ENCODE data around the gene CKS1B.

Gene CKS1B

DNA sequence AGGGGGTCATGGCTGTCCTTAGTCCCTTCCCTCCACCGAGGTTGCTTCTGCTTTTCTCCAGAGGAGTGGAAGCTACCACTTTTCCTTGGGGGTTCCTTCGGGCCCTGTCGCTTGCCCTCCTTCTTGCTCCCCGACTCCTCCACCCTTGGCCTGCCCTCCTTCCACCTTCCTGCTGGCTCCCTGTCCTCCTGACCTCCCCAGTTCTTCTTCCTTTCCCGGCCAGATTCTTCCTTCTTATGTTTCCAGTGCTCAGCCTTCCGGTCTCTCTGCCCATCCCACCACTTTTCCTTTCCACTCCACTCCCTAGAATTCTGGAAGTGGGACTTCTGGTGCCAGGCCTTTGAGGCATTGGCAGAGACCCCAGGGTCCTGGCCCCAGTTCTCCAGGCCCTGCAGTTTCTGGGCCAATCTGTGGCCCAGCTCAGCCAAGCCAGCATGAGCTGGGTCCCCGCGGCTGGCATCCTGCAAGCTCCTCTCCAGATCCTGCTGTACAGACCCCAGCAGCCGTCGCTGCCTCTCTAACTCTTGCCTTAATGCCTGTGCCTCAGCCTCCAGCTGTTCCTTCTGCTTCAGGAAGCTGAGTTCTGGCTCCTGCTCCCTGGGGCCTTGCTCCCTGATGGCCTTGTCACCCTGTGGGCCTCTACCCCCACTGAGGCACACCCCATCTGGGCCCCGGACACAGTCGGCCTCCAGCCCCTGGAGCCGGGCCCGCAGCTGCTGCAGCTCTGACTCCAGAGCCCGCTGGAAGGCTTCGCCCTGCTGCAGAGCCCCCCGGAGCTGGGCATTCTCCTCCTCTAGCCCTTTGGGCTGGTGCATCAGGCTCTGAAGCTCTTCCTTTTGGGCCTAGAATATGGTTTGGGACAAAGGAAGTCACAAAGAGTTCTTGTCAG lies 28.3 kb upstream of the CKS1B start:
- DNase-seq (ENCODE audit: low read depth, low spot score): no peak

DNA sequence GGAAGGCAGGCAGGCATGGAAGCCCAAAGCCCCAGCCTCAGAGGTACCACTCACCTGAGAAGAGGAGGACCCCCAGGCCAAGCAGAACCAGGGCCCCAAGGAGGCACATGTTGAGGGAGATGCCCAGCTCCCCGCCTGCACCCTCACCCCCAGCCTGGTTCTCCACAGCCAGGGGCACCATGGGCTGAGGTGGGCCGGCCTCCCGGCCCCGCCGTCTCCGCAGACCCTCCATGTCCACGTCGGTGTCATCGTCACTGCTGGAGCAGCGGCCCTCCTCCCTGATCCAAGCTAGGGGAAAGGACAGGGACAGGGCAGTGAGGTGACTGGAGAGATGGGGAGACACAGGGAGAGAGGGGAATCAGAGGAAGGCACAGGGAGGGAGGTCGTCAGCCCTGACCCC lies 26.4 kb upstream of the CKS1B start:
- DNase-seq (ENCODE audit: low read depth, low spot score): no peak

DNA sequence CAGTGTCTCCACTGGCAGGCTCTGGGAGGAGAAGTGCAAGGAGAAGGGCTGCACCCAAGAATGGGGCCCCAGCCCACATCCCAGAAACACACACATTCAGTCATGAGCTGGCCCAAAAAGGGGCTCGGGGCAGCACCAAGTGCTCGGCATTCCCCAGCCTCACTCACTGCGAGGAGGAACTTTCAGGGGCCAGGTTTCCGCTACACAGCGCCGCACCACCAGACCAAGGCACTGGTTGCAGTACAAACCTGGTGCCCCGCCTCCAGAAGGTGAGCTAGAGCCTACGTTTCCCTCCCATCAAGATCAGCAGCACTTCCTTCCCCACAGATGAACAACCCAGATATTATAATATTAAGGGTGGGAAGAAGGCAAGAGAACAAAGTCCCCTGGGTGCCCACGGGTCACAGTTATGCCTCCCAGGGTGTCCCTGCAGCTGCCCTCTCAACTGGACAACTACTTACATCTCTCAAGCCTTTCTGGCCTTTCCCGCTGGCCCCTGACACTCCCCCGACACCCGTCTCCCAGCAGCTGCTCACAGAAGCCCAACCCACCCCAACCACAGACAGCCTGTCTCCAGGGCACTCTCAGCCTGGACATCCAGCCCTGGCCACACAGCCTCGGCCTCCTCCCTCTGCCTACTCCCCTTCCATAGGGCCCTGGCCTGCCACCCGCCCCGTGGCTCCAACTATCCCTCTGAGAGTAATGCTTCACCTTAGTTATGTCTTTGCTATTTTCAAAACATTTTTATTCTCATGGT lies 22.4 kb upstream of the CKS1B start:
- no peak for DNase-seq (ENCODE audit: low read depth, low spot score)

DNA sequence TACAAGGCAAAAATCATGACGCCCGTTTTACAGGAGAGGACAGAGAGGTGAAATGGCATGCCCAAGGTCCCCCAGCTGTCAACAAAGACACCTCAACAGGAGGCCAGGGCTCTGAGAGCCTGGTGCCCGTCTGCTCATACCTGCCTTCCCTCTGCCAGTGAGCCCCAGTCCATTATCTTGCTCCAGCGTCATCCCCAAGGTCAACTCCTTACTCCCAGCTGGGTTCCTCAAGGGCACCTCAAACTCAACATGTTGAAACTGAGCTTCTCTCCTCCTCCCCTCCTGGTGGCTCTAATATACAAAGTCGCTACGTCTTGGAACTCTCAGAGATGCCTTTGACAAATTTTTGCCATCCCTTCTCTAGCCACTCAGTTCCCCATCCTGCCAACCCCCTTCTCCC lies 21.8 kb upstream of the CKS1B start:
- no peak for DNase-seq (ENCODE audit: low read depth, low spot score)

DNA sequence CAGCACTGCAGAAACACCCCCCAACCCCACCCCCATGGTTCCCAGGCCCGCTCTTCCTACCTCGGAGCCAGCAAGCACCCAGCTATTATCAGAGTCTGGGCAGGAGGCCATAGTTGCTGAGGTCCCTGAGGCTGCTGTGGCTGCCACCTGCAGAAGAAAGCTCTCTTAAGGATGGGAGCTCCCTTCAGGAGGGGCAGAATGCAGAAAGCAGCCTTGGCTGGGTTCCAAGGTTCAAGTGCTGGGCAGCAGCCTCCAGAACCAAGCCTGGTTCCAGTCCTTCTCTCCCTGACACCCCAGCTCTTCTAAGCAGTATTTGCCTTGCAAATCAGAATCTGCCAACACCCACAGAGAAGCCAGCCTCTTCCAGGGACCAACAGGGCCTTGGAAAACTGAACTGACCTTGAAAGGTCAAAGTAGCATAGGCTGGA lies 20.9 kb upstream of the CKS1B start:
- DNase-seq (ENCODE audit: low read depth, low spot score): no peak

DNA sequence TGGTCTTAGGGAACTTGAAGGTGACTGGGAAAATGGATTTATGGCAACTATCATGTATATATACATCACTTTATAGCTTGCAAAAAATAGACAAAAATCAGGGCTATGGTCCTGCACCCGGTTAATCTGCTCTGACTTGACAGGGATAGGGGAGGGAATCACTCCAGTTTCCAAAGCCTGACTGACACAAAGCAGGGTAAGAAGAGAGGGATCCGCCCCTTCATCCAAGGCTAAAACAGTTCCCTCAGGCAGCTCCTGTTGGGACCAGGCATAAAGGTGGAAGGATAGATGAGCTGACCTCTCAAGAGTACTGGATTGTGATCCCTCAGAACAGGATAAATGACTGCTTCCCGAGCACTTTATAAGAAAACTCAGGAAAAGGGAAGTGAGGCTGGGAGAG lies 19.9 kb upstream of the CKS1B start:
- DNase-seq (ENCODE audit: low read depth, low spot score): no peak

DNA sequence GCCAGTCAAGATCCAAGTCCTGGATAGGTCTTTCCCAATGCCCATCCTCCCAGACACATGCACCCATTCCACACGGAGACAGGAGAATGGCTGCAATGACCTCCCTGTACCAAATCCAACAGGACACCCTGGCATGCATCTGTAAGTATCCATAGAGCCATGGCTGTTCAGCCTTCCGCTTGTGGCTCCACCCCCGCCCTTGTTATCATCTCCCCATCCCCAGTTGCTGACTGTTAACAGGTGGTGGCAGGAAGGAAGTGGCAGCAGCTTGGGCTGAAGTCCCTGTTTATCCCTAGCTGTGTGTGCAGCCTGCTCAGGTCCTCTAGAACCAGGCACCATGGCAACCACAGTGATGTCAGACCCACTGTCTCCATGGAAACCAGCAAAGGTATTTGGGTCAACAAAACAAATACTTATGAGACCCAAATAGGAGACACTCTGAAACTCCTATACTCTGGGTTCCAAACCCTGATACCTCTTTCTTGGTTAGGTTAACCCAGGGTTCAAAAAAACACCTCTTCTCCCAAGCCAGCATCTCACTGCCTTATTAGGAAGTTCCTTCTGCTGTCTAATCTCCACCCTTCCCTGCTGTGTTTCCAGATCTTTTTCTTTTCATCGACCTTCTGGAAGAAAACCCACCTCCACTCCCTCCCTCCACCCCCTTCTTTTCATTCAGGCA lies 19.3 kb upstream of the CKS1B start:
- DNase-seq (ENCODE audit: low read depth, low spot score): no peak

DNA sequence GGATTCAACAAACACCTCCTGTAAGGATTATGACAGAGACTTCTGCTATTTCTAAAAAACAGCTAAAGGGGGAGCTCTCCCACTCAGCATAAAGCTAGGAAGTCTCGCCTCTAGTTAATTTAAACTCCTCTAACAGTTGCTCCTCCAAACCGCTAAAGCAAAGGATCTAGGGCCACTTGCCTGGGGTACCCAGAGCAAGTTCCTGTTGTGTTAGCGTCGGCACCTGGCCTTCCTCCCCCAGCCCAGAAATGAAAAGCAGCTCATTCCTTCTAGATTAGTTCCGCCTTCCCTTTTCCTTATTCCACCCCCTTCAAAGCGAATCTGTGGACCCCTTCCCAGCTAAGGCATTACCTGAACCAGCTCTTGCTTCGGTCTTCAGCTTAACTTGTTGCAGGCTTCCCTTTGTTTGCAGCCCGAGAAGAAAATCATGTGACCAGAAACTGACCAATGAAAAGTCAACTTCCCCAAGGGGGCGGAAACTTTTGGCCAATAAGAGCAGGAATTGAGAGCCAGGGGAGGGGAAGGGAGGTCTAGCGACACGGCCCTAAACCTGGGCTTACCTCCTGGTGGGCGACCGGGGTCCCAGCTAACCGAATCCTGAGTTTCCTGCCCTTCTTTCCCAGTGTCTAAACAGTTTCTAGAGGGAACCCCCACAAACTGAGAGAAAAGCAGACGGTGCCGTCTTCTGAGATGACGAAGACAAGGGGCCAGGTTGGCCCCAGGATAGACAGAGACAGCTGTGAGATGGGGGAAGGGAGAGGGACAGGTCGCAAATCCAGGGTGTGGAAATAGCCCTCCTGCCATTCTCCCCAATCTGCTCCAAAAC lies 18.6 kb upstream of the CKS1B start, which contains the start of gene PBXIP1:
PBXIP1 (minus strand) TSS at position 382 of the 826 bp plus-strand sequence. CDS start 2,378 bp downstream, outside the sequence.
- peak; percentile 60 for DNase-seq (ENCODE audit: low read depth, low spot score)

DNA sequence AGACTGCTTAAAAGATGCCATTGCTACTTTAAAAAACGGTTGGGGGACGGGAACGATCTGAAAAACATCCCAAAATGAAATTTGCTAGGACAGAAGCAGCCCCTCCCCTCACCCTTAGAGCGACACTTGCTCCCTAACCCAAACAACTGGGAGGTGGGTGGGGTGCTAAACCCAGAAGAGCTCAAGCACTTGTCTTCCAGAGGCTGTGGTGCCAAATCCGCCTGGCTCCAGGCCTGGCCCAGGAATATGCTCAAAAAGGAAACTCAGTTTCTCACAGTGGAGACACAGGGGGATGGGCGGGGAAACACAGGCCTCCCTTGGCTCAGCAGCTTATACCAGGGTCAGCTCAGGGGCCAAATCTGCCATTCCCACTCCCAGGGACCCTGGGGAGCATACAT lies 17.9 kb upstream of the CKS1B start:
- DNase-seq (ENCODE audit: low read depth, low spot score): no peak

DNA sequence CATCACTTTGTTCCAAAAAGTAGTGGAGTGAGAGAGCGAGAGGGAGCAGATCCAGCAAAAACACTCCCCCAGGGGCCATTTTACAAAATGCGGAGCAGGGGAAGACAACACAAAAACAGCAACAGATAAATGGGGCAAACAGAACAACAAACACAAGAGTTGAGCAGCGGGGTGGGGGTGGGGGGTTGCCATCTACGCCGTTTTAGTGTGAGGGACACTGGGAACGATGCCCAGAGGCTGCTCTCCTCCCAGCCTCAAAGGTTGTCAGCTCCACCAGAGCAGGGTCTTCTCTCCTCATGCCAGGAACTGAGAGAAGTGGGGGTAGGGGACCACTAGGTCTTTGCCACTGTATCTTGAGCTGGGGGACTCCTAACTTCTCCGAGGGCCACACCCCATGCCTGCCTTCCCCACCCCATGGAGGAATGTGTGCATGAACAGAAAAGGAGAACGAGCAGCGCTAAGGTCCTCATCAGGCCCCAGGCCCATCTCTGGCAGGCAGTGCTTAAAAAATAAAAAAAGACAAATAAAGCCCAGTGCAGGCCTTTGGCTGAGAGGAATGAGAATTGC lies 17.3 kb upstream of the CKS1B start:
- no peak for DNase-seq (ENCODE audit: low read depth, low spot score)

DNA sequence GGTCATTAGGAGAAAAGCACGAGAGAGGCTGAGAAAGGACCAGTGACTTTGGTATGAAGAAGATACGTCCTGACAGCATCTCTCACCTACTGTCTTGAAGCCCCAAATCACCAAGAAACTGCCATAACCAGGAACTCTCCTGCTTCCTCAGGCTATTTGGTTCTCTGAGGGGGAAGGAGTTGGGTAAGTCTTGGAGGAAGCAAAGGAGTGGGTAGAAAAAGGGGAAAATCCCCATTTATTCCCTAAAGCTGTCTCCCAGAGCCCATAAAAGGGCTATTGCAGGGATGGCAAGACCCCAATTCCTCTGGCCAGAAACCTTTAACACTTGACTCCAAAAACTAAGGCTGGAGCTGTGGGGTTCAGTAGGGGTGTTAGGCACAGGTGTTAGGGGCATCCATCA lies 16.4 kb upstream of the CKS1B start:
- no peak for DNase-seq (ENCODE audit: low read depth, low spot score)

DNA sequence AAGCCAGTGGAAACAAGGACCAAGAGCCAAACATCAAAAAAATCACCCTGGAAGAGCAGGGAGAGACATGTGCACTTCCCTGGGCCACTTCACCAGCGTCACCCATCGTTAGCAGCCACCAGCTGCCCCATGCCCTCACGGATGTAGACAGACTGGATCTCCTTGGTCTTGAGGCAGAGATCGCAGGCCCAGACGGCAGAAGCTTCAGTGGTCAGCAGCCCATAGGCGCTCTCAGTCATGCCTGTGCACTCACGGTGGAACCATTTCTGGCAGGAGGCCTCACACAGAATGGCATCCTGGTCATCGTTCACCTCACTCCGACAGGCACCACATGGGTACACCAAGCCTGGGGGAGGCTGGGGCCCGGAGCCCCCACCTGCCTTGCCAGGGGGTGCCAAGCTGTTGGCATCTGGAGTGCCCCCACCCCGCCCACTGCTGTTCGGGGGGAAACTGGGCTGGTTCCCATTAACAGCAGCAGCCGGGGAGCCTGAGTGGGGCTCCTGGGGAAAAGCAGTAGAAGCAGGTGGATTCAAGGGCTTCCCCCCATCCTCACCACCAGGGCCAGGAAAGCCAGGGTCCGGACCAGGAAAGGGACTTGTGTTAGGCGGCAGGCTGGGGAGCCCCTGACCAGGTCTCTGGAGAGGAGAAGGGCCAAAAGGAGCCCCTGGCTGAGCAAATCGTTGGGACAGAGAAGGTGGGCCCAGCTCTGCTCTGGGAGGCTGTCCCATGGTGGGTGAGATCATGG lies 15.6 kb upstream of the CKS1B start:
- no peak for DNase-seq (ENCODE audit: low read depth, low spot score)

DNA sequence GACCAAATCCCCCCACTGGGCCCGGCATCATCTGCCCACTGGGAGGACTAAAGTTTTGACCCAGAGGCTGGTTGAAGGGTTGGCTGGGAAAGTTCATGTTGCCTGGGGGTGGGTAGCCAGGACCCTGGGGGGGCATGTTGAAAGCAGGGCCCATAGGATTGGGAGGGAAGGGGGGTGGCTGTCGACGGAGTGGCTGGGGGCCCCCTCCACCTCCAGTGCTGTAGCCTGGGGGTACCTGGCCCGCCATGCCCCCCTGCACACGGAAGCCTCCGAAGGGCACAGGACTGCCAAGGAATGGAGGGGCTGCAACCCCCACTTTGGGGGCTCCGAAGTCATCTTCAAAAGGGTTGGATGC lies 15.1 kb upstream of the CKS1B start:
- no peak for DNase-seq (ENCODE audit: low read depth, low spot score)

DNA sequence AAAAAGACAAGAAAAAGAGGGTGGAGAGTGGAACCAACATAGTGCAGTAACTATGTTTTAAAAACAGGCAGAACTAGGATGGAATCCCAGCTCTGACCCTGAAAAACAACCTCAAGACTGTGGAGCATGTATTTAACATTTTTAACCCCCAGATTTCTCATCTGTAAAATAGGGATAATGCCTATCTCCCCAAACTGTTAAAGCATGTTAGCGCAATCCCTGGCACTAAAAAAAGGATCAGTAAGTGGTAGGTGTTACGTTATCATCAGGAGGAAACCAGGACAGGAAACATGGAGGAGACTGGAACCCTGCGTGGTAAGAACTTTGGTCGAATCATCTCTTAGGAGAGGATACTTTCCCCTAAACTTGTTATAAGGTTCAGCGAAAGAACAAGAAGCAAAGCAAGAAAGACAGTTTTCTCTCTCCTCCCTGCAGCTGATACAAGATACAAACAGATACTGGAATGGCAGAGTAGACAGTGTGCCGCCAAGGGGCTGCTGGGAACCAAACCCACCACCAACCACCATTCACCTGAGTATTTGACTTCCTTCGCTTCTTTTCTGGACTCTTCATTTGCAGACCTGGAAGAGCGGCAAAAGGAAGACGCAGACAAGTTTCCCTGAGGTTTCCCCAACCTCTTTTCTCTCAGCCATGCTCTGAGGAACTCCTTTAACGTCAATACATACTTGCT lies 13.9 kb upstream of the CKS1B start:
- DNase-seq (ENCODE audit: low read depth, low spot score): no peak

DNA sequence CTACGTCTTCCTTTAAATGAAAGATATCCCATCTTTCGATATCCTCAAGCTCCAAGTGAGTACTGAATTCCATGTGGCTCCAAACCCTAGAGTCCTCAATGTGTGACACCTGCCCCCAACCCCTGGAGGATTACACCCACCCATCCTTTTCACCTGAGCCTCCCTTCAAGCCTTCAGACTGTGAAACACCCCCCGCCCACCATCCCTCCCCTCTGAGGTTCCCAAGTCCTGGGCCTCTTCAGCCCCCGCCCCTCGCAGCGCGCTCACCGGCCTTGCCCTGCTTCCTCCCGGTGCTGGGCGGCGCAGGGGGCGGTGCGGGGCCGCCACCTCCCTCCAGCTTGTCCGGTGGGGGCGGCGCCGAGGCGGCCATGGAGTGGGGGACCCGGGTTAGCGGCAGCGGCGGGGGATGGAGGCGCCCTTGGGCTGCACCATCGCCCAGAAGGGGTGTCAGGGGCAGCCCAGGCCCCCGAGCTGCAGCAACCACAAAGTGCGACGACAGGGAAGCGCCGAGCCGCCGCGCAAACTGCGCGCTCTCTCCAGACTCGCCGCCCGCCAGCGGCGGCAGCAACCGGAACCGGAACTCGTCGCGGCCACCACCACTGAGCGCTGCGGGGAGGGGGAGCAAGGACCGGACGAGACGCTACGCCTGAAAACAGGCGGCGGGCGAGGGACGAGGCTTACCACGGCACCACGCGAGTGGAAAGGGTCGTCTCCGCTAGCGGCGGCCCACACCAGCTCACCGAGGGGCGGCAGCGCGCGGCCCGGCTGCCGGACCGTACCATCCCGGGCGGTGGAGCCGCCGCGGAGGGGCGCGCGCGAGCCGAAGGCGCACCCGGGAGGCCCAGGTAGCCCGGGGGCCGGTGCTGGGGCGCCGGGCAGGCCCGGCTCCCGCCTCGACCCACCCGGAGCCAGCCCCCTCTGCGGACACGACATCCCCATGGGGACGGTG lies 13.0 kb upstream of the CKS1B start, which contains the start of gene PYGO2:
PYGO2 (minus strand) TSS at position 576 of the 949 bp plus-strand sequence; CDS start at position 370, 206 bp downstream.
- peak; percentile 55 for DNase-seq (ENCODE audit: low read depth, low spot score)

DNA sequence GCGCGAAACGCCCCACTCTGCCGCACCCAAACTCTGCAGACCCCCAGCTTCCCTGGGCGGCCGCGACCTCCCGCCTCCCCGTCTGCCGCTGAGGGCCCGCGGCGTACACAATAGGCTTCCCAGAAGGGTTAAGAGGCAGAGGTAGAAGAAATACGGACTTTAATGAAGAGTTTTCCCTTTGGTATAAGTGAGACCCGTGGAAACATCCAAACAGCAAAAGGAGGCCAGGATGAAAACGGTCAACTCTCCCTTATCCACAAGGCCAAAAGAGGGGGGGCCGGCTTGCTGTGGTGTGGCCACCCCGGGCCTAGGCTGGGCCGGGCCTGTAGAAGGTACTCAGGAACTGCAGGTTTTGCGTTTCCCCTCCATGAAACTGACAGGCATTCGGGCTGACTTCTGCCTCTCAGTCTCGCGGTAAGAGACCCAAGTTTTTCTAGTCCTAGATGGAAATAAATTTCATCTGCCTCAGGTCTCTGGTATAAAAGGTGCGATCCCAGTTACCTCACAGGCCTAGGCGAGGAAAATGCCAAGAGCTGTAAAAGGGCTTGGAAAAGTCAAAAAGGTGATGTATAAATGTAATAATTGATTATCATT lies 12.2 kb upstream of the CKS1B start:
- no peak for DNase-seq (ENCODE audit: low read depth, low spot score)

DNA sequence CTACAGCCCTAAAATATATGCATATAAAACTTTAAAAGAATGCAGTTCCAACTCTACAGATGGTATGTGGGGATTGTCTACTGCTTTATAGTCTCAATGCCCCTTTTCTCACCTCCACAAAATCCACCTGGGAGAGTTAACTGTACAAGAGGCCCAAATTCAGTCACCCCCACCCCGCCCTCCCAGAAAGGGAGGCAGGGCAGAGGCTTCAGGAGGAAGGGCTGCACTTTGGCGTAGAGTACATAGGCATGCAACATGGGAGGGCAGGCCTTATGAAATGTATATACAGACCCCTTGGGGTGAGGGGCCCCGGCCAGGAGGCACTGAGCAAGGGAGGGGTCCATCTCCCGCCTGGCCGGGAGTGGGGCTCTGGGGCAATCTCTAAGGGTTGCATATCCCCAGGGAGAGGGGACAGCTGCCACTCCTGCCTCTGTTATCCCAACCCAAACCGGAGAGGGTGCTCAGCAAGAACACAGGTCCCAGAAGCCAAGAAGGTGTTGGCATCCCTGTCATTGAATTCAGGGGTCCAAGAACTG lies 11.6 kb upstream of the CKS1B start:
- no peak for DNase-seq (ENCODE audit: low read depth, low spot score)

DNA sequence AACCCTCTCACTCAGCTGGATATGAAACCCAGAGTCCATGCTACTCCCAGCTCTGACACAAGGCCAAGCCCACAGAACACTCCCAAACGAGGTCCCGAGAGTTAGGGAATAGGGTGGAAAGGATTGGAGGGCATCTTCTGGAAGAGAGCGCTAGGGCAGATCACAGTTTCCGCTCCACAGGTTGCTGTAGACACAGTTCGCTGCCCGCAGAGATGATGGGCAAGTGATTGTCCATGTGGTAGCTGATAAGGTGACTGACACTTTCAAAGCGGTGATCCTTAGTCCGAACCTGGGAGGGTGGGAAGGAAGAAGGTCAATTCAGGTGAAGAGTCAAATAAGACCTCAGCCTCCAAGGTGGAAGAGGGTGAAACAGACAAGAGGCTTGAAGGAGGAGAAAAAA lies 10.8 kb upstream of the CKS1B start:
- DNase-seq (ENCODE audit: low read depth, low spot score): no peak

Measured in brain pericyte (primary cell).